Cardiac fibroblast (primary cell): ENCODE results near the gene KIRREL3.
"Not testable (repeated sequence)": the region's sequence is repeated elsewhere in the genome, so short reads cannot be mapped to it uniquely, and the experiment has no call there.

ENCODE experiments used
- DNase-seq, 2 donors: peaks; one replicate each; pipeline versions ENCODE4 v3.0.0 to v3.0.0-alpha.2; 2010; ENCODE audit warnings: low read depth in 2 of 2
- H3K4me3 ChIP-seq, 2 donors: replicated peaks in 1 of 2; 1 replicate in 1 of 2; 2 replicates in 1 of 2; pipeline ENCODE4 v1.5.1; 2011; ENCODE audit warnings: low read depth in 2 of 2, low read length in 2 of 2, mild to moderate bottlenecking in 2 of 2, moderate library complexity in 1 of 2
- TF ChIP-seq, protein P1 (sequence below): IDR thresholded peaks from one replicate; pipeline ENCODE4 v1.5.1; 2011; ENCODE audit warnings: low read depth, mild to moderate bottlenecking, low read length, inconsistent platforms

The KIRREL3 gene

DNA sequence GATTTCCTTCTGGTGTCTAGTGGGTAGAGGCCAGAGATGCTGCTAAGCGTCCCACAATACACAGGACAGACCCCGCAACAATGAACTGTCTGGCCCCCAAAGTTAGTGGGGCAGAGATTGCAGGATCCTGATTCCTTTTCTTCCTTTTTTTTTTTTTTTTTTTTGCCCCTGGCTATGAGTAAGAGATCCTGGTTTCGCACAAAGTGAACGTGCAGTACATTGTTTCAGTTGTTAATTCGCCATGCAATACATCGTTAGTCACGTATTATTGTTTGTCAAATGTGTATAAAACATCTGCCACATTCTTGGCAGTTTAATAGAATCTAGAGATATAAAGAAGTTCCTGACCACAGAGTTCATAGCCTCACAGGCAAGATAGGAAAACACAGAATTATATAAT lies 624.8 kb downstream of the KIRREL3 start:
- H3K4me3 ChIP-seq = no peak overlapping the region
- DNase-seq = peak; percentile 73 to 84
- TF ChIP-seq, protein P1, sequence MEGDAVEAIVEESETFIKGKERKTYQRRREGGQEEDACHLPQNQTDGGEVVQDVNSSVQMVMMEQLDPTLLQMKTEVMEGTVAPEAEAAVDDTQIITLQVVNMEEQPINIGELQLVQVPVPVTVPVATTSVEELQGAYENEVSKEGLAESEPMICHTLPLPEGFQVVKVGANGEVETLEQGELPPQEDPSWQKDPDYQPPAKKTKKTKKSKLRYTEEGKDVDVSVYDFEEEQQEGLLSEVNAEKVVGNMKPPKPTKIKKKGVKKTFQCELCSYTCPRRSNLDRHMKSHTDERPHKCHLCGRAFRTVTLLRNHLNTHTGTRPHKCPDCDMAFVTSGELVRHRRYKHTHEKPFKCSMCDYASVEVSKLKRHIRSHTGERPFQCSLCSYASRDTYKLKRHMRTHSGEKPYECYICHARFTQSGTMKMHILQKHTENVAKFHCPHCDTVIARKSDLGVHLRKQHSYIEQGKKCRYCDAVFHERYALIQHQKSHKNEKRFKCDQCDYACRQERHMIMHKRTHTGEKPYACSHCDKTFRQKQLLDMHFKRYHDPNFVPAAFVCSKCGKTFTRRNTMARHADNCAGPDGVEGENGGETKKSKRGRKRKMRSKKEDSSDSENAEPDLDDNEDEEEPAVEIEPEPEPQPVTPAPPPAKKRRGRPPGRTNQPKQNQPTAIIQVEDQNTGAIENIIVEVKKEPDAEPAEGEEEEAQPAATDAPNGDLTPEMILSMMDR = no peak

DNA sequence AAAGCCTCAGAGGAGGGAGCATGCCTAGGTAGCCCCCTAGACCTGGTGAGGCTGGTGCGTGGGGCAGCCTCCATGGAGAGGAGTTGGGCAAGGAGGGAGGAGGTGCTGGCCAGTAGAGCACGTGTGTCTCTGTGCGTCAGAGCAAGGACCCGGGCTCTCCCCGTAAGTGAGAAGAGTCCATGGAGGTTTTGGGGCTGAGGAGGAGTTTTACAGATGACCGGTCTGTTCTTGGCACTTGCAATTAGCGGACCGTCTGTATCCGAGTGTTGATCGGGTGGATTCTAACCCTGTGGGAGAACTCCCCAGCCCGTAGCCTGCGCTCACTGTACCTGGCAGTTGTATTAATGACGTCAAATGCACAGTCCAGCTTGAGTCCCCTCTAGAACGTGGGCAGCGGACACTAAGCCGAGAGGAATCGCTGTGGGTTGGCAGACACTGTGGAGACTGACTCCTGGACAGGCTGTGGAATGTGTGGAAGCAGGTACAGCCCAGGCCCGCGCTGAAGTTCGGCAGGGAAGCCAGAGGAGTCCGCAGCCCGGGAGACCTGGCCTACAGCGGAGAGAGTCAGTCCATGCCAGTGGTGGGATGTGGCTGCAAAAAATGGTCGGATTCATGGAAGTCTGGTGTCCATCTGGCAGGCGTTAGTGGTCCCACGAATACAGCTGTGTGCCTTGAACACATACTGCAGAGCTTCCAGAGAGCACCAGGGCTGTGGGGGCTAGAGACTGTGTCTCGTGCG lies 625.8 kb downstream of the KIRREL3 start:
- not testable (repeated sequence) for DNase-seq, H3K4me3 ChIP-seq

DNA sequence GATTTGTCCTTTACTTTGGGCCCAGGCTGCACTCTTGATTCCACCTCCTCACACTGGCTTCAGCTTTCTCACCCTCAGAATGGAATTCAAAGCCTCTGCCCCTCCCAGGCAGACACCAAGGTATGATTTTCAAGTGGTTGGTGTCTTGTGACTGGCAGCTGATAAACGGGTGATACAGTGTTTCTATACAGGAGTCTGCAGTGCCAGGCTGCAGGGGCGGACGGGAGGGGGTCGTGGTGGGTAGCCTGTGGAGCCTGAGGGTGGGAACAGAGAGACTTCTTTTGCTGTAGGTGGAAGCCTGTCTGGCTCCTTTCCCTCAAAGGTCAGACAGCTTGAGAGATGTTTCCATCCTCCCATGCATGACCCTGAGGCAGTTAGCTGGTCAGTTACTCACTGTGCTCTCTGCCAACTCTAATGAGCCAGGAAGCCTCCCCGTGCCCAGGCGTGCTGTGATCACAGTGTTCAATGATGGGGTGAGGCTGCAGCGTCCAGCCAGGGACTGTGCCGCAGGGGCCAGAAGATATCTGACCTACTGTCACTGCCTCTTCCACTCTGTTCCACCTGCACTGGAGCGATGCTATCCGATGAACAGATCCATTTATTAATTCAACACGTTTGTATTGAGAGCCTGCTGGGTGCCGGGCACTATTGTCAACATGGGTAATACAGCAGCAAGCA lies 627.0 kb downstream of the KIRREL3 start:
- not testable (repeated sequence) for H3K4me3 ChIP-seq, DNase-seq
